GM12891 (cell line): Measurements from ENCODE around the gene ARHGEF11.
A peak's percentile ranks its signal among the peaks of the same experiment; 100 is the strongest.

Experiments
- DNase-seq: peaks from one replicate; pipeline ENCODE4 v3.0.0; 2011; ENCODE audit warnings: low spot score; ENCODE audit not compliant: insufficient read length
- FAIRE-seq: peaks from 2 replicates; lab custom pipeline; 2011; peaks lifted over from hg19 to GRCh38; lab: Jason Lieb, UNC
- PAX5 ChIP-seq: IDR thresholded peaks from 2 replicates; pipeline ENCODE4 v1.6.1; 2011; ENCODE audit warnings: low read length, moderate library complexity, mild to moderate bottlenecking; ENCODE audit not compliant: insufficient read depth, severe bottlenecking
- POLR2A ChIP-seq: IDR thresholded peaks from 2 replicates; pipeline ENCODE4 v1.6.1; 2011; ENCODE audit warnings: low read depth, low read length, control low read depth
- POLR2AphosphoS5 ChIP-seq: IDR thresholded peaks from 2 replicates; pipeline ENCODE4 v1.6.1; 2011; ENCODE audit warnings: low read depth, low read length, control low read depth
- POU2F2 ChIP-seq: IDR thresholded peaks from 2 replicates; pipeline ENCODE4 v1.6.1; 2011; ENCODE audit warnings: low read depth, mild to moderate bottlenecking, control low read depth, low read length, moderate library complexity
- SPI1 ChIP-seq: IDR thresholded peaks from 2 replicates; pipeline ENCODE4 v1.6.1; 2011; ENCODE audit warnings: low read depth, low read length, control low read depth
- TAF1 ChIP-seq: IDR thresholded peaks from 2 replicates; pipeline ENCODE4 v1.6.1; 2011; ENCODE audit warnings: low read depth, low read length, control low read depth

ARHGEF11 gene

GRCh38 chr1:156899956-156900718 is 145.4 kb downstream of the ARHGEF11 start:
- TF ChIP-seq SPI1 (no peak), POLR2AphosphoS5 (no peak), TAF1 (no peak), POLR2A (no peak), PAX5 (no peak), POU2F2 (no peak)
- DNase-seq (no peak), FAIRE-seq (no peak)

- DNase-seq = no peak
- FAIRE-seq = no peak
- no peak for TF ChIP-seq SPI1
- no peak for TF ChIP-seq POU2F2
- TF ChIP-seq TAF1 = no peak
- TF ChIP-seq PAX5 = no peak
- no peak for TF ChIP-seq POLR2A
- no peak for TF ChIP-seq POLR2AphosphoS5
Measured at GRCh38 chr1:156898971-156899664, 146.4 kb downstream of the ARHGEF11 start.

- no peak for TF ChIP-seq POLR2AphosphoS5
- TF ChIP-seq SPI1 = no peak
- TF ChIP-seq PAX5 = no peak
- TF ChIP-seq POLR2A = no peak
- TF ChIP-seq POU2F2 = no peak
- no peak for TF ChIP-seq TAF1
- FAIRE-seq = peak; percentile 13
- DNase-seq = no peak
Measured at GRCh38 chr1:156898161-156898566, 147.4 kb downstream of the ARHGEF11 start.

- no peak for DNase-seq
- FAIRE-seq = no peak
- TF ChIP-seq SPI1 = no peak
- TF ChIP-seq POLR2A = no peak
- TF ChIP-seq POU2F2 = no peak
- no peak for TF ChIP-seq POLR2AphosphoS5
- TF ChIP-seq PAX5 = no peak
- no peak for TF ChIP-seq TAF1
Measured at GRCh38 chr1:156897078-156897825, 148.3 kb downstream of the ARHGEF11 start.

GRCh38 chr1:156896490-156897033 is 149.0 kb downstream of the ARHGEF11 start:
- TF ChIP-seq SPI1 (no peak), POLR2A (no peak), POU2F2 (no peak), POLR2AphosphoS5 (no peak), PAX5 (no peak), TAF1 (no peak)
- DNase-seq = no peak
- no peak for FAIRE-seq

GRCh38 chr1:156895927-156896326 is 149.6 kb downstream of the ARHGEF11 start:
- TF ChIP-seq POLR2A = no peak
- no peak for TF ChIP-seq TAF1
- no peak for TF ChIP-seq POU2F2
- TF ChIP-seq POLR2AphosphoS5 = no peak
- FAIRE-seq (no peak), DNase-seq (no peak)

GRCh38 chr1:156895455-156895812 is 150.1 kb downstream of the ARHGEF11 start:
- TF ChIP-seq TAF1 (no peak), POLR2A (no peak), POLR2AphosphoS5 (no peak), POU2F2 (no peak), PAX5 (no peak), SPI1 (no peak)
- DNase-seq (no peak), FAIRE-seq (no peak)

- TF ChIP-seq POU2F2 (no peak), POLR2A (no peak), POLR2AphosphoS5 (no peak), PAX5 (no peak), SPI1 (no peak), TAF1 (no peak)
- DNase-seq (no peak), FAIRE-seq (no peak)
Measured at GRCh38 chr1:156894711-156895454, 150.7 kb downstream of the ARHGEF11 start.

- DNase-seq (no peak), FAIRE-seq (no peak)
- TF ChIP-seq TAF1 = no peak
- TF ChIP-seq SPI1 = no peak
- TF ChIP-seq POLR2A = no peak
Measured at GRCh38 chr1:156894001-156894400, 151.5 kb downstream of the ARHGEF11 start.
